K562 (cell line): ENCODE data around the gene DTNBP1. TPM values are rescaled to one million over a fixed set of nuclear protein-coding genes. Genes with fewer than 3 reads are reported as not detected.

ENCODE experiments used
- HLTF ChIP-seq: fragments of 450-650 bp; IDR thresholded peaks from 2 replicates; pipeline ENCODE4 v1.6.1; 2016
- PHF8 ChIP-seq: fragments of 200-600 bp; sonication (generic); IDR thresholded peaks from 2 replicates; pipeline ENCODE4 v1.6.1; 2012; ENCODE audit warnings: mixed run types, mild to moderate bottlenecking, inconsistent platforms, low read length, moderate library complexity, borderline replicate concordance
- SLC30A9 ChIP-seq: fragments of 250-450 bp; sonication (Bioruptor Pico); IDR thresholded peaks from 2 replicates; pipeline ENCODE4 v1.8.0; 2022; ENCODE audit warnings: mild to moderate bottlenecking, moderate library complexity
- SMAD1 ChIP-seq: fragments of 150-350 bp; IDR thresholded peaks from 2 replicates; pipeline ENCODE4 v1.6.1; 2014; ENCODE audit warnings: low read length, low read depth; ENCODE audit not compliant: partially characterized antibody
- ZNF318 ChIP-seq, 2 experiments: fragments of 450-650 bp; IDR thresholded peaks; 2 replicates each; pipeline ENCODE4 v1.6.1; 2016; ENCODE audit warnings: mild to moderate bottlenecking in 2 of 2, borderline replicate concordance in 1 of 2, low read depth in 1 of 2, moderate library complexity in 1 of 2
- polyA plus RNA-seq, 8 experiments: library from polyadenylated mRNA; depleted of rRNA in 4 of 8; stranded (reverse) in 5 of 8; unstranded in 3 of 8; fragments of >200 nt; fragmentation: Nextera tagmentation in 2 of 8; fragmentation: Illumina TruSeq in 1 of 8; extraction: Ambion mirVana in 2 of 8; extraction: Trizol in 1 of 8; gene quantifications; 2 replicates each; pipeline versions ENCODE4 v1.2.1 to v1.2.3, GENCODE V29; 2011 to 2014; ENCODE audit warnings: inconsistent platforms in 1 of 8, missing spikeins in 1 of 8
- total RNA-seq, 7 experiments: library from RNA; depleted of rRNA in 6 of 7; stranded (reverse); fragments of >200 nt in 6 of 7; fragmentation: Illumina TruSeq in 2 of 7; extraction: Trizol in 2 of 7; gene quantifications; 2 replicates each; pipeline versions ENCODE4 v1.2.1 to v1.2.3, GENCODE V29; 2011 to 2021; ENCODE audit warnings: low replicate concordance in 1 of 7
- TF ChIP-seq, protein P1 (sequence below): sonication (generic); formaldehyde crosslinking; IDR thresholded peaks from 2 replicates; pipeline ENCODE4 v1.8.0; 2022; ENCODE audit warnings: mild to moderate bottlenecking, missing genetic modification reagents

The DTNBP1 gene
- total and polyA plus RNA-seq, 9 of the 15 experiments (the other 6 are each of a cell fraction or from before 2014, with no cell fraction given) = 16.7 to 54.5 (median 21.4) TPM

DNA sequence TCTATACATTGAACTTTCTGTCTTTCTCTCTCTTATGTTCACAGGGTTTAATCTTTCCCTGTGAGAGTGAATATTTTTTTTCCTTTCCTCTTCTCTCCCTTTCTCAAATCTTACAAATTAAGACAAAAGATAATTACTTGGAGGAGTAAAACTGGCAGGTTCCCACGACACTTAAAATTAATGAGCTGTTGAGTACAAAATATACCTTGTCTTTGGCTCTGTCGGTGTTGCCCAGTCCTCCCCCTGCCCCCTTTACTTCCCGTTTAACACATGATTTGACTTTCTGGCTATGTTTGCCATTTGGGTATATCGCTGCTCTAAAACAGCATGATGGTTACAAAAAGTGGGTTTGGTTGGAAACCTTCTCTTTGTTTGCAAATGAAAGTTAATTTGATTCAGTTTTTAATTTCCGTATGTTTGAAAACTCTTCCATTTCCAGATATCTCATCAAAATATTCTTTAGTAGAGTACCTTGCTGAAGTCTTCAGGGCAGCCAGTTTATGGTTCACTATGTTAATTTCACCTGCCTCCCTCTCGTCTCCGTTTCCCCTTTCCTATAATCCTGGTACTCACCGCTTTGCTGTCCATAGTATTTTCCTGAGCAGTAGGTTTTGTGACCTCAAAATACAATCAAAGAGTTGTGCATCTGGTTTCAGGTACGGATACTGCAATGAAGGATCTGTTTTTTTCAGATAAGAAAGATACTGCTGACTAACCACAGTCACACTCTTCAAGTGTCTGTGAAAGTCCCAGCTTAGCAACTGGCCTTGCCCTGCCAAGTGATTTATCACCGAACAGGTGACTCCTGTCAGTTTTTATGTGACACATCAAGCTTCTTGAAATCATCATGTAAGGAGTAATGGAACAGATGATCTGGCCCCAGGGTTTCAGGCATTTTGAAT is 181.2 kb downstream of the DTNBP1 start (continued):
- TF ChIP-seq HLTF (no peak), SMAD1 (no peak), SLC30A9 (CRISPR knock-in tag) (no peak), PHF8 (no peak), ZNF318 (IDR thresholded peaks at IDR 0.05; ENCODE audit: borderline replicate concordance in 1 of 2, low read depth in 1 of 2) (peak in 1 of 2 experiments; percentile 88; a peak in 2 of 4 replicates)
- TF ChIP-seq, protein P1, sequence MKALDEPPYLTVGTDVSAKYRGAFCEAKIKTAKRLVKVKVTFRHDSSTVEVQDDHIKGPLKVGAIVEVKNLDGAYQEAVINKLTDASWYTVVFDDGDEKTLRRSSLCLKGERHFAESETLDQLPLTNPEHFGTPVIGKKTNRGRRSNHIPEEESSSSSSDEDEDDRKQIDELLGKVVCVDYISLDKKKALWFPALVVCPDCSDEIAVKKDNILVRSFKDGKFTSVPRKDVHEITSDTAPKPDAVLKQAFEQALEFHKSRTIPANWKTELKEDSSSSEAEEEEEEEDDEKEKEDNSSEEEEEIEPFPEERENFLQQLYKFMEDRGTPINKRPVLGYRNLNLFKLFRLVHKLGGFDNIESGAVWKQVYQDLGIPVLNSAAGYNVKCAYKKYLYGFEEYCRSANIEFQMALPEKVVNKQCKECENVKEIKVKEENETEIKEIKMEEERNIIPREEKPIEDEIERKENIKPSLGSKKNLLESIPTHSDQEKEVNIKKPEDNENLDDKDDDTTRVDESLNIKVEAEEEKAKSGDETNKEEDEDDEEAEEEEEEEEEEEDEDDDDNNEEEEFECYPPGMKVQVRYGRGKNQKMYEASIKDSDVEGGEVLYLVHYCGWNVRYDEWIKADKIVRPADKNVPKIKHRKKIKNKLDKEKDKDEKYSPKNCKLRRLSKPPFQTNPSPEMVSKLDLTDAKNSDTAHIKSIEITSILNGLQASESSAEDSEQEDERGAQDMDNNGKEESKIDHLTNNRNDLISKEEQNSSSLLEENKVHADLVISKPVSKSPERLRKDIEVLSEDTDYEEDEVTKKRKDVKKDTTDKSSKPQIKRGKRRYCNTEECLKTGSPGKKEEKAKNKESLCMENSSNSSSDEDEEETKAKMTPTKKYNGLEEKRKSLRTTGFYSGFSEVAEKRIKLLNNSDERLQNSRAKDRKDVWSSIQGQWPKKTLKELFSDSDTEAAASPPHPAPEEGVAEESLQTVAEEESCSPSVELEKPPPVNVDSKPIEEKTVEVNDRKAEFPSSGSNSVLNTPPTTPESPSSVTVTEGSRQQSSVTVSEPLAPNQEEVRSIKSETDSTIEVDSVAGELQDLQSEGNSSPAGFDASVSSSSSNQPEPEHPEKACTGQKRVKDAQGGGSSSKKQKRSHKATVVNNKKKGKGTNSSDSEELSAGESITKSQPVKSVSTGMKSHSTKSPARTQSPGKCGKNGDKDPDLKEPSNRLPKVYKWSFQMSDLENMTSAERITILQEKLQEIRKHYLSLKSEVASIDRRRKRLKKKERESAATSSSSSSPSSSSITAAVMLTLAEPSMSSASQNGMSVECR = no peak
